ENCODE results near the gene PTCD1.
"Not testable (repeated sequence)": the region's sequence is repeated elsewhere in the genome, so short reads cannot be mapped to it uniquely, and the experiment has no call there.

The PTCD1 gene

DNA sequence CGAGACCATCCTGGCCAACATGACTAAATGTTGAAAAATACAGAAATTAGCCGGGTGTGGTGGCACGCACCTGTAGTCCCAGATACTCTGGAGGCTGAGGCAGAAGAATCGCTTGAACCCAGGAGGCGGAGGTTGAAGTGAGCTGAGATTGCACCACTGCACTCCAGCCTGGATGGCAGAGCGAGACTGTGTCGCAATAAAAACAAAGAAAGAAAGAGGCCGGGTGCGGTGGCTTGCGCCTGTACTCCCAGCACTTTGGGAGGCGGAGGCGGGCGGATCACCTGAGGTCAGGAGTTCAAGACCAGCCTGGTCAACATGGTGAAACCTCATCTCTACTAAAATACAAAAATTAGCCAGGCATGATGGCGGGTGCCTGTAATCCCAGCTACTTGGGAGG, 51.4 kb downstream of the PTCD1 start:
- not testable (repeated sequence) for DNase-seq (ENCODE audit: low read depth)

DNA sequence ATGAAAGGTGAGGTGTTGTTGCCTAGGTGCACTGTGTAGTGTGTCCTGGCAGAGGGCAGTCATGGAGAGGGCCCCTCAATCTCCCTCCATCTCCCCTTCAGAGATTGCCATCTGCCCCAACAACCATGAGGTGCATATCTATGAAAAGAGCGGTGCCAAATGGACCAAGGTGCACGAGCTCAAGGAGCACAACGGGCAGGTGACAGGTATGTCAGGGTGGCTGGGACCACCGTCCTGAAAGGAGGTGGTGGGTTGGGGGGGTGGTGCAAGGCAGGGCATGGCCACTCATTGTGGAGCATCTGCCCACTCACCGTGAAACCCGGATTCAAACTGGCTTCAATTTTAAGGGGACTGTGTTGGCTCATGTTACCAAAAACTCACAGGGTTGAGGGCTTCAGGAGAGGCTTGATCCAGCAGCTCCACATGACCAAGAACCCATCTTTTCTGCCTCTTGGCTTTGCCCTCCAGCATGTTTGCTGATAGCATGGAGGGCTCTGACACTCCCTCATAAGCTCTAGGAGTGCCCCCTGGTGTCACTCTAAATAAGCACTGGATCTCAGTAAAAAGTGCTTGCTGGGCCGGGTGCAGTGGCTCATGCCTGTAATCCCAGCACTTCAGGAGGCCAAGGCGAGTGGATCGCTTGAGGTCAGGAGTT, 51.9 kb downstream of the PTCD1 start:
- DNase-seq (ENCODE audit: low read depth): peak; percentile 69

GRCh38 chr7:99385564-99385963, 53.0 kb downstream of the PTCD1 start:
- no peak for DNase-seq (ENCODE audit: low read depth)

DNA sequence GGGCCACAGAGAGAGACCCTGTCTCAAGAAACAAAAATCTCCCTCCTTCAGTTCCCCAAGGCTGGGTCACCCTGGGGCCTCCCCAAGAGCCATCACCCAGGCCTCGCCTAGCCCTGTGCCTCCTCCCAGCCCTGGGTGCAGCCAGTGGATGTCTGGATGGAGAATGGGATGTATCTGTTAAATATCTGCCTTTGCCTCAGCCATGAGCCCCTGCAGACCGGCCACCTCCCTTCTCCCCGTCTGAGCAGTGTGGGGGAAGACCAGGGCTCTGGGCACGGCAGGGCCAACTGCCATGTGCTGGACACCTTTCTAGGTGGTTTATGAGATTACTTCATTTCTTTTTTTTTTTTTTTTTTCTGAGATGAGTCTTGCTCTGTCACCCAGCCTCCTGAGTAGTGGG, 54.1 kb downstream of the PTCD1 start:
- no peak for DNase-seq (ENCODE audit: low read depth)

DNA sequence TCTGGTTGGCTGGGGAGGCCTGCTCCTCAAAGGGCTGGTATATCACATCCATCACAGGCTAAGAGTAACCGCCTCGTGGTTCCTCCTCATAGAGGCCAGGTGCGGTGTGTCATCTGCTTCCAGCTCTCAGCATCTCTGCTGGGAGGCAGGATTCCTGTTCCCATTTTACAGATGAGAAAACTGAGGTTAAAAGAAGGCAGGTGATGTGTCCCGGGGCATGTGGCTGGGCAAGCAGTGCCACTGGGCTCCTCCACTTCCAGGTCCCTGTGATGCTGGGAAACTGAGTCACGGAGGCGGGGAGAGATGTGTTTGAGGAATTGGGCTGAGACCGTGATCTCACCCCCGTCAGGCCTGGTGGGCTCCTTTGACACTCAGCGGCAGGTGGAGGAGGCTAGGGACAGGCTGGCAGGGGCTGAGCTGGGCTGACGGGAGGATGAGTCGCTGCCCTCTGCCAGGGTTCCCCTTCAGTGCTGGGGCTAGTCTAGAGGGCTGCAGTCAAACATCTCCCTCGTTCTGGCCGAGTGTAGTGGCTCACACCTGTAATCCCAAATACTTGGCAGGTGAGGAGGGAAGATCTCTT, 54.7 kb downstream of the PTCD1 start:
- DNase-seq (ENCODE audit: low read depth): no peak

- no peak for DNase-seq (ENCODE audit: low read depth)
Observed at GRCh38 chr7:99383203-99383602, 55.4 kb downstream of the PTCD1 start.

DNA sequence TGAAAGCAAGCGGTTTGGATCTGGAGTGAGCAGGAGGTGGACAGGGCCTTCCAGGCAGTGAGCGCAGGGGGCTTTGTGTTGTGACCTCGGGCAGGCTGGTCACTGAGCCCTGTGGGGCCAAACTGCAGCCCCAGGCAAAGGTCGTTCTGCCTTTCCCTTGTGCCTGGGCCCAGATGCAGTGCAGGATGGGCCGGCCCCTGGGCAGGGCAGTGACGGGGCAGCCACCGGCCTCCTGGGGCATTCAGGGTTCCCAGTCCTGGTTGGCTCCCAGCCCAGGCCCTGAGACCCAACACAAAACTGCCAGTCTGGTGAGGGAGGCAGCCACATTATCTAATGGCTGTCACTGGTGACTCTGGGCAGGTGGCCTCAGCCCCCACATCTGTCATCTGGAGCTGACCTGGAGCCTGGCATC, 56.9 kb downstream of the PTCD1 start:
- DNase-seq (ENCODE audit: low read depth): no peak

DNA sequence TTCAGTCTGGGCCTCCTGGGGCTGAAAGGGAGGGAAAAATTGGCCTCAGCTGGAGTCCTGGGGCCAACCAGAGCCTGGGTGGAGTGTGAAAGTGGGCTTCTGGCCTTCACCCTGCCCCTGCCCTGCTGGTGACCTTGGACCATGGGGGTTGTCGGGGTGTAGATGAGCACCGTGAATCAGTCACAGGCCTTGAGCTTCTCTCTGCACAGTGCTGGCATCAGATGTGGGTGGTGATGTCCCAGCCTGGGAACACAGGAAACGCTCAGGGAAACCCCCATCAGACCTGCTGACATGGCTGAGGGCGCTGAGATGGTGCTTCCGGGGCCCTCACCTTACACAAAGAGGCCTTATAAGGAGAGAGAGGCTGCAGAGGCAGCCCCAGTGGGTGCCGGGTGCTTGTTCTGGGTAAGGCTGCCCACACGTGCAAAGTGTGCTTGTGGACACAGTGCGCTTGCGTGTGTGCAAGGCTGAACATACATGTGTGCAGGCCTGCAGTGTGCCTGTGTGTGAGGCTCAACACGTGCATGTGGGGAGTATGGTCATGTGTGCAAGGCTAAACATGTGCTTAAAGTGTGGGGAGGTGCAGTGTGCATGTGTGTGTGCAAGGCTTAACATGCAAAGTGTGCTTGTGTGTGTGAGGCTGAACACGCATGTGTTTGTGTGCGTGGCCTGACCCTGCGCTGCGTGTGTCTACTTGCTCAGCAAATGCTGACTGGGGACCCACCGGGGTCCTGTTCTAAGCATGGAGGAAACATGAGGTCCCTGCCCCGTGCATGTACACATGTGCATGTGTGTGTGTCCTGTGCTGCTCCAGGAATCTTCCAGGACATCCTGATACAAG, 57.6 kb downstream of the PTCD1 start:
- no peak for DNase-seq (ENCODE audit: low read depth)

- DNase-seq (ENCODE audit: low read depth): peak; percentile 38
Observed at GRCh38 chr7:99380032-99380822, 58.4 kb downstream of the PTCD1 start.

- DNase-seq (ENCODE audit: low read depth): not testable (repeated sequence)
Observed at GRCh38 chr7:99379693-99380031, 58.9 kb downstream of the PTCD1 start.

GRCh38 chr7:99379043-99379577, 59.5 kb downstream of the PTCD1 start:
- peak; percentile 90 for DNase-seq (ENCODE audit: low read depth)

- DNase-seq (ENCODE audit: low read depth): peak; percentile 79
Observed at GRCh38 chr7:99375070-99375807, 63.4 kb downstream of the PTCD1 start.

DNA sequence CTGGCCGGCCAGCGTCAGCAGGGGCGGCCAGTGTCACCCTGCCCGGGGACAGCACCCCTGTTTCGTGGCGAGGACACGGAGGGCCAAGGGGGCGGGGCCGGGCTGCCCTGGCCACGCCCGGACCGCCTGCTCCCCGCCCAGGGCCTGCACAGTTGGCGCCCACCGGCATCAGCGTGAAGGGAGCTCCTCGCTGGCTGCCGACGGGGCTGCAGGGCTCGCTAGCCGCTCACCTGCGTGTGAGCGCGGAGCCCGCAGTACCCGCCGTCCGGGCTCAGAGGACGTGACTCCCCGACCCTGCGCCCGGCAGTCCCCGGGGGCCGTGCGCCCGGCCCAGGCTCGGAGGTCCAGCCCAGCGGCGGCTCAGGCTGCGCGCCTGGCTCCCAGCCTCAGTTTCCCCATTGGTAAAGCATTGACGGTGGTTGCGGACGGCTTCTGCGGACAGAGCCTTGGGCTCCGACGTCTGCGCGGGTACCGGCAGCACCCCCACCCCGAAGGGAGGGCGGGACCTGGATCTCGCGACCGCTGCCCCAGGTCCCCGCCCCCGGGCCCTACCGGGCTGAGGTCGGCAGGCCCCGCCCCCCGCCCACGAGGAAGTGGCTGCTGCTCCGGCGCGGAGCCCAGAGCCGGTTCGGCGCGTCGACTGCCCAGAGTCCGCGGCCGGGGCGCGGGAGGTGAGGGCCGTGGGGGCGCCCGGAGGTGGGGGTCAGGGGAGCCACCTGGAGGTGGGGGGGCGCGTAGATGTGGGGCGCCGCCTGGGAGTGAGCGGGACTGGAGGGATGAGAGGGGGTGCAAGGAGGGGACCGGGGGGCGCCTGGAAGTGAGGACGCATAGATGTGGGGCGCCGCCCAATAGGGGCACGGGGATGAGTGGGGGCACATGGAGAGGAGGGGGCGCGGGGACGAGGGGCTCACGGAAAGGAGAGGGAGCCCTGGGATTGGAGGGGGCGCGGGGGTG, 64.2 kb downstream of the PTCD1 start, which contains the start of gene ARPC1B:
Gene ARPC1B, plus strand, starts transcription at position 620 of the 954 bp plus-strand sequence. CDS start 10,985 bp downstream, outside the sequence.
- peak; percentile 80 for DNase-seq (ENCODE audit: low read depth)

DNA sequence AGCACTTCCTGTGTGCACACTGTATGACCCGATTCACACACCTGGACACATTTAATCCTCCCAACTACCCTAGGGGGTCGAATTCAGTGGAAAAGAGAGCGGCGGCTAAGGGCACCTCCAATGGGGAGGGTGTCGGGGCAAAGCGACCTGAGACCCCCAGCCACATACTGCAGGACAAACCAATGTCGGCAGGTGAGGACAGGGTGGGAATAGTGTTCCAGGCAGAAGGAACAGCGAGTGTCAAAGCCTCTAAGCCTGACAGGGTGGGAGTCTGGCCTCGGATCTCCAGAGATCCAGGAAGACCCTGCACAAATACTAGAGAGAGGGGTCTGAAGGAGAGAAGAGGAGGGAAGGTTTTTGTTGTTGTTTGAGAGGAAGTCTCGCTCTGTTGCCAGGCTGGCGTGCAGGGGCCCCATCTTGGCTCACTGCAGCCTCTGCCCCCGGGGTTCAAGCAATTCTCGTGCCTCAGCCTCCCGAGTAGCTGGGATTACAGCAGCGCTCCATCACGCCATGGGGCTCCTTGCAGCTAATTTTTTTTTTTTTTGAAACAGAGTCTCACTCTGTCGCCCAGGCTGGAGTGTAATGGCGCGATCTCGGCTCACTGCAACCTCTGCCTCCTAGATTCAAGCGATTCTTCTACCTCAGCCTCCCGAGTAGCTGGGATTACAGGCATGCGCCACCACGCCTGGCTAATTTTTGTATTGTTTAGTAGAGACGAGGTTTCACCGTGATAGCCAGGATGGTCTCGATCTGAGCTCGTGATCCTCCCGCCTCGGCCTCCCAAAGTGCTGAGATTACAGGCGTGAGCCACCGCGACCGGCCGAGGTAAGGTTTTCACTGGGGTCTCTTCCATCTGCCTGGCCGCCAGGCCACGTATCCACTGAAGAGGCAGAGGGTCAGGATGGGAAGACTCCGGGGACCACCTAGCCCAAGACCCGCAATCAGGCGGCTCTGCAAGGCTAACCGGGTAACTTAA, 65.2 kb downstream of the PTCD1 start:
- DNase-seq (ENCODE audit: low read depth): no peak

DNA sequence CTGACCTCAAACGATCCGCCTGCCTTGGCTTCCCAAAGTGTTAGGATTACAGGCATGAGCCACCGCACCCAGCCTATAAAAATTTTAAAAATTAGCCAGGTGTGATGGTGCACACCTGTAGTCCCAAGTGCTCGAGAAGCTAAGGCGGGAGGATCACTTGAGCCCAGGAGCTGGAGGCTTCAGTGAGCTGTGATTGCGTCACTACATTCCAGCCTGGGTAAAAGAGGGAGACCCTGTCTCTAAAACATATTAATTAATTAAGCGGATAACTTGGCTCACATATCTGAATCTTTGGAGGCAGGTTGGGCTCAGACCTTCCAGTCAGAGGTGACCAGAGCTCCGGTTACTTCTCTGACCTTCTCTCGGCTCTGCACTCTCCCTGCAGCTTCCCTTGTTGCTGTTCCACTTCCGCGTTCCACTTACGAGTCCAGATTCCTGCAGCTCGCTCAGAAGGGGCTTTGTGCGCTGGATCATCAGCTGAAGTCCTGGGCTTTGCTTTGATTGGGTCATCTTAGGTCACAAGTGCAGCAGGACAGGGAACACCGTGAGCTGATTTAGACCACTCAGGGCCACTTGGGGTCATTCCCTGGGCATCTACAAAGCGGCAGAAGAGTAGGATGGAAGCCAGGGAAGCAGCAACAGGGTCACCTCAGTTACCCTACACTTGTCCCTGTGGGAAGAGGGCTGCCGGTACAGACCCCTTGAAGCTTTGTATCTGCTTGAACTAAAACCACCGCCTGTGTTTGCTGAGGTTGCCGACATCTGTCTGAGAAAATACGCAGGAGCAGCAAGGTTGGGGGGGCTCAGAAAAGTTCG, 66.1 kb downstream of the PTCD1 start:
- DNase-seq (ENCODE audit: low read depth): peak; percentile 55

DNA sequence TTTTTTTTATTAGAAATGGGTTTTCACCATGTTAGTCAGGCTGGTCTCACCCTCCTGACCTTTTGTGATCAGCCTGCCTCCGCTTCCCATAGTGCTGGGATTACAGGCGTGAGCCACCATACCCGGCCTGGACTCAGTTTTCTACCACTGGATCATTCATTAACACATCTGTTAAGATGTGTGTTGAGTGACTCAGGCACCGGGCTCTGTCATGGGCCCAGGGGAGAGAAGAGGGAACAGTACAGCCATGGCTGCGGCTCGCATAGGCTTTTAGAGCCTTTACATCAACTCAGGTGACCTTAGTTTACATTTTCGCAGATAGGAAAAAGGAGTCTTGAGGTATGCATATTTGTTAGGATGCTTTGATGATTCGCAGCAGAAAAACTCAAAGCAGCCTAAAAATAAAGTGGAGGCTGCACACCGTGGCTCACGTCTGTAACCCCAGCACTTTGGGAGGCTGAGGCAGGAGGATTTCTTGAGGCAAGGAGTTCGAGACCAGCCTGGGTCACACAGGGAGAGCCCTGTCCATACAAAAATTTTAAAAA, 67.2 kb downstream of the PTCD1 start:
- DNase-seq (ENCODE audit: low read depth): no peak

GRCh38 chr7:99369767-99370391, 68.7 kb downstream of the PTCD1 start:
- DNase-seq (ENCODE audit: low read depth): no peak

Measured in ELR (cell line).